Measurements from ENCODE around the gene WWOX. TPM values are rescaled to one million over a fixed set of nuclear protein-coding genes. Genes with fewer than 3 reads are reported as not detected.

Gene WWOX
- total and polyA plus RNA-seq, 2 donors (not counting 3 experiments of a cell fraction or from before 2014, with no cell fraction given), result 6.2 to 12.5 TPM

DNA sequence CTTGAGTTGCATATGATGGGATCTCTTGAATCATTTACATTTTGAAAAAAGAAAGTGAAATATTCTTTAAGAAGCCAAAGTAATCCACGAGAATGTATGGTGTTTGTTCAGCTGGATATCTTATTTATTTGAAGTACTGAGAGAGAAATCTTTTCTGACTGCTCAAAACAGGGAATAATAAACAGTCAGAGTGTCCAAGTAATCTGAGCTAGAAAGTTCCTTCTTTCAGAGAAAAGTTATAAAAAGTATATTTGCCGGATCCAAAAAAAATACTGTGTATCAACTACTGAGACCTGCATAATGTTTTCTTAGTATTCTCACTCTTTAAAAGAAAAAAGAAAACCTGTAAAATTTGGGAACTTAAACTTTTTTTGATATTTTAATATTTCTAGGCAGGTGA, 350.8 kb downstream of the WWOX start:
- H3K4me3 ChIP-seq (replicated peaks in 1 of 3; ENCODE audit: insufficient read depth in 1 of 3, low read depth in 1 of 3, low read length in 3 of 3), result no peak overlapping the region
- DNase-seq (ENCODE audit: low read depth, low spot score), result no peak
- H3K9me1 ChIP-seq (replicated peaks; ENCODE audit: control insufficient read depth, extremely low read depth, insufficient read depth, low read length), result no peaks in the 10 kb centered on the region
- no peaks in the 10 kb centered on the region for H3K4me1 ChIP-seq (ENCODE audit: control insufficient read depth, extremely low read depth, insufficient read depth, low read length)
- no peak overlapping the region for H2AFZ ChIP-seq (ENCODE audit: low read depth, low read length)
- intact Hi-C loops (cut with micrococcal nuclease), result no loop called here
- no peaks in the 10 kb centered on the region for H3K27me3 ChIP-seq (ENCODE audit: control insufficient read depth in 2 of 2, insufficient read depth in 2 of 2, low read length in 2 of 2)
- H3K9me3 ChIP-seq (replicated peaks; ENCODE audit: control insufficient read depth, insufficient read depth, low read length), result no peaks in the 10 kb centered on the region
- H3K79me2 ChIP-seq (ENCODE audit: control insufficient read depth, insufficient read depth, low read length), result no peaks in the 10 kb centered on the region
- no peak overlapping the region for H3K27ac ChIP-seq (ENCODE audit: insufficient read depth, low read depth, low read length)
- TF ChIP-seq GATA2 (IDR thresholded peaks at IDR 0.05; ENCODE audit: insufficient read depth, insufficient read length, low read depth, low read length) (no peak), EZH2 (IDR thresholded peaks at IDR 0.05; ENCODE audit: borderline replicate concordance, low read depth, low read length, severe bottlenecking) (no peak)
- no peaks in the 10 kb centered on the region for H4K20me1 ChIP-seq (replicated peaks; ENCODE audit: control insufficient read depth, extremely low read depth, insufficient read depth, low read length)
- no peak overlapping the region for H3K9ac ChIP-seq (replicated peaks; ENCODE audit: extremely low read depth, insufficient read depth, low read length)
- POLR2A ChIA-PET, result no interaction called here
- CTCF ChIA-PET, result interaction anchor here (1.4 kb wide), 1 partner anchor 15 kb away, joined by 3 read pairs; no protein-coding TSS in a partner anchor
- H3K4me2 ChIP-seq (ENCODE audit: insufficient read depth, low read length), result no peak overlapping the region
- dilution Hi-C loops (cut with MboI; ENCODE audit: extremely low pct_ligation_motif_present, low sequenced_read_pairs), result no loop called here
- H3K36me3 ChIP-seq (ENCODE audit: control insufficient read depth in 2 of 2, extremely low read depth in 1 of 2, insufficient read depth in 2 of 2, low read length in 2 of 2), result no peaks in the 10 kb centered on the region
- FAIRE-seq, result no peak
- BruUV-seq (replicated peaks), result no TSS peak

DNA sequence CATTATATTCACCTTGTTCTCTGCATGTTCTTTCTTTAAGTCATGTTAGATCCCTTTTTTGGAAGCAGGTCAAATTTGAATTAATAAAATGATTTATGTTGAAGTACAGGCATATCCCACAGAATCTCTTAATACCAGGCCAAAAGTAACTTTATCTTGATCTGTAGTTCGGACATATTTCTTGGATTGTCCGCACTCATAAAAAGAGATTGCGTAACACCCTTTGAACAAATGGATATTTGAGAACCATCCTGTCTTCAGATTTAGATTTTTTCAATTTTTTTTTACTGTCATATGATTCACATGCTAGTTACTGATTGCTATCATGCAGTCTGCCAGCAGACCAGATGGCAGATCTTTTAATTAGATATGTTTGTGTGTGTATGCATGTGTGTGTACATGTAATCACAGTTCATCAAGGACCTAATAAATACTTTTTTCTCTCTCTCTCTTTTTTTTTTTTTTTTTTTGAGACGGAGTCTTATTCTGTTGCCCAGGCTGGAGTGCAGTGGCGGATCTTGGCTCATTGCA, 352.6 kb downstream of the WWOX start:
- POLR2A ChIA-PET, result no interaction called here
- Histone ChIP-seq H3K9me3 (replicated peaks; ENCODE audit: control insufficient read depth, insufficient read depth, low read length) (peaks cover 2% of the 10 kb centered on the region), H3K4me1 (ENCODE audit: control insufficient read depth, extremely low read depth, insufficient read depth, low read length) (no peaks in the 10 kb centered on the region), H2AFZ (ENCODE audit: low read depth, low read length) (no peak overlapping the region), H3K4me2 (ENCODE audit: insufficient read depth, low read length) (no peak overlapping the region), H3K9ac (replicated peaks; ENCODE audit: extremely low read depth, insufficient read depth, low read length) (no peak overlapping the region), H3K36me3 (ENCODE audit: control insufficient read depth in 2 of 2, extremely low read depth in 1 of 2, insufficient read depth in 2 of 2, low read length in 2 of 2) (no peaks in the 10 kb centered on the region), H3K27me3 (ENCODE audit: control insufficient read depth in 2 of 2, insufficient read depth in 2 of 2, low read length in 2 of 2) (no peaks in the 10 kb centered on the region), H3K79me2 (ENCODE audit: control insufficient read depth, insufficient read depth, low read length) (no peaks in the 10 kb centered on the region), H3K9me1 (replicated peaks; ENCODE audit: control insufficient read depth, extremely low read depth, insufficient read depth, low read length) (no peaks in the 10 kb centered on the region), H3K27ac (ENCODE audit: insufficient read depth, low read depth, low read length) (no peak overlapping the region), H3K4me3 (replicated peaks in 1 of 3; ENCODE audit: insufficient read depth in 1 of 3, low read depth in 1 of 3, low read length in 3 of 3) (no peak overlapping the region), H4K20me1 (replicated peaks; ENCODE audit: control insufficient read depth, extremely low read depth, insufficient read depth, low read length) (no peaks in the 10 kb centered on the region)
- TF ChIP-seq JUN (IDR thresholded peaks at IDR 0.05; ENCODE audit: borderline replicate concordance, insufficient read depth, insufficient read length, low read depth) (no peak), MAX (IDR thresholded peaks at IDR 0.05; ENCODE audit: insufficient read depth, insufficient read length) (no peak), EZH2 (IDR thresholded peaks at IDR 0.05; ENCODE audit: borderline replicate concordance, low read depth, low read length, severe bottlenecking) (no peak), FOS (IDR thresholded peaks at IDR 0.05; ENCODE audit: borderline replicate concordance, insufficient read depth, low read length) (no peak), GATA2 (IDR thresholded peaks at IDR 0.05; ENCODE audit: insufficient read depth, insufficient read length, low read depth, low read length) (no peak), MYC (IDR thresholded peaks at IDR 0.05; ENCODE audit: low read depth, low read length) (no peak), POLR2AphosphoS5 (IDR thresholded peaks at IDR 0.05; ENCODE audit: insufficient read depth, low read depth, low read length) (no peak), POLR2A (IDR thresholded peaks at IDR 0.05; ENCODE audit: low read depth, low read length) (no peak)
- TF ChIP-seq, protein P1, sequence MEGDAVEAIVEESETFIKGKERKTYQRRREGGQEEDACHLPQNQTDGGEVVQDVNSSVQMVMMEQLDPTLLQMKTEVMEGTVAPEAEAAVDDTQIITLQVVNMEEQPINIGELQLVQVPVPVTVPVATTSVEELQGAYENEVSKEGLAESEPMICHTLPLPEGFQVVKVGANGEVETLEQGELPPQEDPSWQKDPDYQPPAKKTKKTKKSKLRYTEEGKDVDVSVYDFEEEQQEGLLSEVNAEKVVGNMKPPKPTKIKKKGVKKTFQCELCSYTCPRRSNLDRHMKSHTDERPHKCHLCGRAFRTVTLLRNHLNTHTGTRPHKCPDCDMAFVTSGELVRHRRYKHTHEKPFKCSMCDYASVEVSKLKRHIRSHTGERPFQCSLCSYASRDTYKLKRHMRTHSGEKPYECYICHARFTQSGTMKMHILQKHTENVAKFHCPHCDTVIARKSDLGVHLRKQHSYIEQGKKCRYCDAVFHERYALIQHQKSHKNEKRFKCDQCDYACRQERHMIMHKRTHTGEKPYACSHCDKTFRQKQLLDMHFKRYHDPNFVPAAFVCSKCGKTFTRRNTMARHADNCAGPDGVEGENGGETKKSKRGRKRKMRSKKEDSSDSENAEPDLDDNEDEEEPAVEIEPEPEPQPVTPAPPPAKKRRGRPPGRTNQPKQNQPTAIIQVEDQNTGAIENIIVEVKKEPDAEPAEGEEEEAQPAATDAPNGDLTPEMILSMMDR (IDR thresholded peaks at IDR 0.05; ENCODE audit: extremely low read depth in 1 of 2, insufficient read depth in 1 of 2, low read depth in 1 of 2, low read length in 2 of 2), result no peak
- FAIRE-seq (no peak), DNase-seq (ENCODE audit: low read depth, low spot score) (no peak)
- no TSS peak for BruUV-seq (replicated peaks)
- dilution Hi-C loops (cut with MboI; ENCODE audit: extremely low pct_ligation_motif_present, low sequenced_read_pairs), result no loop called here
- CTCF ChIA-PET, result no interaction called here
- intact Hi-C loops (cut with micrococcal nuclease), result no loop called here
